ENCODE data around the gene POU6F2. TPM values are rescaled to one million over a fixed set of nuclear protein-coding genes. Genes with fewer than 3 reads are reported as not detected.

Gene POU6F2
- total and polyA plus RNA-seq, 2 experiments from 2014 or later = 7.2 to 7.3 TPM

- no peaks in the 10 kb centered on the region for H3K79me2 ChIP-seq (replicated peaks; ENCODE audit: insufficient read depth)
- H3K4me3 Mint-ChIP-seq = no peak overlapping the region
- H4K20me1 ChIP-seq (replicated peaks; ENCODE audit: insufficient read depth) = no peaks in the 10 kb centered on the region
- no peaks in the 10 kb centered on the region for H3F3A ChIP-seq (replicated peaks; ENCODE audit: low read depth)
- H3K4me1 Mint-ChIP-seq = peaks cover 22% of the 10 kb centered on the region
- H3K36me3 ChIP-seq (ENCODE audit: insufficient read depth) = no peaks in the 10 kb centered on the region
- H3K4me3 ChIP-seq = no peak overlapping the region
- no peak overlapping the region for H3K27ac ChIP-seq (ENCODE audit: low read depth)
- H3K27me3 ChIP-seq (ENCODE audit: insufficient read depth) = no peaks in the 10 kb centered on the region
- peak overlapping the region; percentile 66; the same call in 1 of the 2 replicates for H2AFZ ChIP-seq
- H3K36me3 Mint-ChIP-seq (ENCODE audit: low read depth) = no peaks in the 10 kb centered on the region
- peaks cover 22% of the 10 kb centered on the region for H3K4me1 ChIP-seq (ENCODE audit: insufficient read depth)
- no peaks in the 10 kb centered on the region for H3K9me3 Mint-ChIP-seq
- no peaks in the 10 kb centered on the region for H3K9me2 ChIP-seq (ENCODE audit: insufficient read depth)
- peak; percentile 43 for ATAC-seq
- TF ChIP-seq, protein P1, sequence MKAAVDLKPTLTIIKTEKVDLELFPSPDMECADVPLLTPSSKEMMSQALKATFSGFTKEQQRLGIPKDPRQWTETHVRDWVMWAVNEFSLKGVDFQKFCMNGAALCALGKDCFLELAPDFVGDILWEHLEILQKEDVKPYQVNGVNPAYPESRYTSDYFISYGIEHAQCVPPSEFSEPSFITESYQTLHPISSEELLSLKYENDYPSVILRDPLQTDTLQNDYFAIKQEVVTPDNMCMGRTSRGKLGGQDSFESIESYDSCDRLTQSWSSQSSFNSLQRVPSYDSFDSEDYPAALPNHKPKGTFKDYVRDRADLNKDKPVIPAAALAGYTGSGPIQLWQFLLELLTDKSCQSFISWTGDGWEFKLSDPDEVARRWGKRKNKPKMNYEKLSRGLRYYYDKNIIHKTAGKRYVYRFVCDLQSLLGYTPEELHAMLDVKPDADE (IDR thresholded peaks at IDR 0.05) = no peak
- TF ChIP-seq EZH2phosphoT487 (IDR thresholded peaks at IDR 0.05; ENCODE audit: unreplicated experiment) (no peak), ZNF331 (CRISPR knock-in tag; IDR thresholded peaks at IDR 0.05; ENCODE audit: low read depth) (no peak), JUNB (IDR thresholded peaks at IDR 0.05; ENCODE audit: unreplicated experiment) (no peak), NANOG (IDR thresholded peaks at IDR 0.05; ENCODE audit: borderline replicate concordance) (no peak)
- no peak overlapping the region for H3K4me2 ChIP-seq
- peak overlapping the region; percentile 30; the same call in 1 of the 2 replicates for H3K27ac Mint-ChIP-seq
- H3K27me3 Mint-ChIP-seq (ENCODE audit: insufficient read depth, low read depth, poor library complexity) = no peaks in the 10 kb centered on the region
- DNase-seq (ENCODE audit: low spot score) = no peak
Measured at GRCh38 chr7:39248692-39249090, 271.0 kb downstream of the POU6F2 start.

DNA sequence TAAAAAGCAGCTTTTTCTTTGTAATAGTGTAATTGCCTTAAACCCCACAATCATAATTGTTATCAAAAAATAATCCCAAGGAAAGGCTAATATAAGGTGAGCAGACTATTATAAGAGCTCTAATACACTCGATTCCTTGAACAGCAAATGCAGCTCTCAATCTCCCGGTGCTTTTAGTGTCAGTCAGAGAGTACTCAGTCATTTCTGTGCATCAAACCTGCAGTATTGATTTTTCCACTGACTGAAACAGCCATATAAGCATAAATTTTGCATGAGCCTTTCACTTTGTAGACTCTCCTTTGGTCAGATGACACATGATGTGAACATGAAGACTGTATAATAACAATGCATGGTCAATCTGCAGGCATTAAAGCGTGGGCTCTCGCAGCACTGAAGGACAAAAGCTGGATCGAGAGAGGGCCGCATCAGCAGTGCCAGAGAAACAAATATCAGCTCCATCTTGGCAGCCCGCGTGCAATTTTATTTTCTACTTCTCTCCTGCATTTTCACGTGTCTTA is 272.0 kb downstream of the POU6F2 start:
- H3K79me2 ChIP-seq (replicated peaks; ENCODE audit: insufficient read depth) = no peaks in the 10 kb centered on the region
- no peaks in the 10 kb centered on the region for H3K36me3 Mint-ChIP-seq (ENCODE audit: low read depth)
- no peak overlapping the region for H2AFZ ChIP-seq
- no peaks in the 10 kb centered on the region; the same call in 1 of the 2 replicates for H3K9me2 ChIP-seq (ENCODE audit: insufficient read depth)
- no peaks in the 10 kb centered on the region for H3K27me3 ChIP-seq (ENCODE audit: insufficient read depth)
- H3F3A ChIP-seq (replicated peaks; ENCODE audit: low read depth) = no peaks in the 10 kb centered on the region
- H3K27me3 Mint-ChIP-seq (ENCODE audit: insufficient read depth, low read depth, poor library complexity) = no peaks in the 10 kb centered on the region
- ATAC-seq = no peak
- peaks cover 26% of the 10 kb centered on the region for H3K4me1 Mint-ChIP-seq
- no peak overlapping the region for H3K4me3 Mint-ChIP-seq
- no peak overlapping the region for H3K4me2 ChIP-seq
- H3K4me1 ChIP-seq (ENCODE audit: insufficient read depth) = peaks cover 27% of the 10 kb centered on the region
- no peak overlapping the region for H3K4me3 ChIP-seq
- H3K9me3 Mint-ChIP-seq = no peaks in the 10 kb centered on the region
- no peak for DNase-seq (ENCODE audit: low spot score)
- no peak overlapping the region for H3K27ac ChIP-seq (ENCODE audit: low read depth)
- H3K27ac Mint-ChIP-seq = no peak overlapping the region
- no peaks in the 10 kb centered on the region for H3K36me3 ChIP-seq (ENCODE audit: insufficient read depth)
- H4K20me1 ChIP-seq (replicated peaks; ENCODE audit: insufficient read depth) = no peaks in the 10 kb centered on the region
- TF ChIP-seq EZH2phosphoT487 (IDR thresholded peaks at IDR 0.05; ENCODE audit: unreplicated experiment) = no peak
- TF ChIP-seq STAT1 (IDR thresholded peaks at IDR 0.05; ENCODE audit: unreplicated experiment) = no peak
- no peak for TF ChIP-seq REST (IDR thresholded peaks at IDR 0.05; ENCODE audit: unreplicated experiment)
- TF ChIP-seq POLR2AphosphoS5 (IDR thresholded peaks at IDR 0.05; ENCODE audit: low read depth) = no peak
- TF ChIP-seq, protein P1 (IDR thresholded peaks at IDR 0.05) = no peak
- TF ChIP-seq EZH2 (IDR thresholded peaks at IDR 0.05; ENCODE audit: low read depth, unreplicated experiment) = no peak
- TF ChIP-seq NANOG (IDR thresholded peaks at IDR 0.05; ENCODE audit: borderline replicate concordance) = no peak

All from GM23338 (cell line).